ENCODE measurements around the gene VWA8.

- TF ChIP-seq ZXDB (tag by site-specific recombination; IDR thresholded peaks at IDR 0.05) = no peak
- TF ChIP-seq CTCF (tag by site-specific recombination; IDR thresholded peaks at IDR 0.05) = no peak
- TF ChIP-seq SCRT1 (tag by site-specific recombination; IDR thresholded peaks at IDR 0.05; ENCODE audit: borderline replicate concordance) = no peak
- no peak for TF ChIP-seq ZFP69B (tag by site-specific recombination; IDR thresholded peaks at IDR 0.05)
- no peak for TF ChIP-seq ZBTB1 (tag by site-specific recombination; IDR thresholded peaks at IDR 0.05)
- TF ChIP-seq MZF1 (tag by site-specific recombination; IDR thresholded peaks at IDR 0.05; ENCODE audit: borderline replicate concordance) = no peak
- TF ChIP-seq KLF10 (tag by site-specific recombination; IDR thresholded peaks at IDR 0.05) = no peak
- TF ChIP-seq ZNF830 (tag by site-specific recombination; IDR thresholded peaks at IDR 0.05; ENCODE audit: low read depth) = no peak
- no peak for TF ChIP-seq ZNF777 (tag by site-specific recombination; IDR thresholded peaks at IDR 0.05; ENCODE audit: borderline replicate concordance)
- TF ChIP-seq ZNF580 (tag by site-specific recombination; IDR thresholded peaks at IDR 0.05) = no peak
- TF ChIP-seq KLF16 (tag by site-specific recombination; IDR thresholded peaks at IDR 0.05) = no peak
- TF ChIP-seq GLI2 (tag by site-specific recombination; IDR thresholded peaks at IDR 0.05; ENCODE audit: borderline replicate concordance, low read depth) = no peak
- TF ChIP-seq ZNF677 (tag by site-specific recombination; IDR thresholded peaks at IDR 0.05) = no peak
- TF ChIP-seq SETDB1 (IDR thresholded peaks at IDR 0.05; ENCODE audit: insufficient read length, low read length) = no peak
Observed at GRCh38 chr13:41639237-41639904, 321.5 kb downstream of the VWA8 start.
